Sigmoid colon (tissue), 7 donors: ENCODE results near the gene PRDM11. TPM values are rescaled to one million over a fixed set of nuclear protein-coding genes. Genes with fewer than 3 reads are reported as not detected.

Experiments
- DNase-seq: peaks from one replicate; pipeline ENCODE4 v3.0.0-alpha.2; 2019
- H3K27ac ChIP-seq, 4 donors: fragments of 200-600 bp; sonication (generic); one replicate each; pipeline ENCODE4 v1.5.1; 2016 to 2019; ENCODE audit warnings: mild to moderate bottlenecking in 1 of 4
- H3K27me3 ChIP-seq, 3 donors: fragments of 200-600 bp; sonication (generic); one replicate each; pipeline ENCODE4 v1.5.1; 2019; ENCODE audit warnings: mild to moderate bottlenecking in 1 of 3
- H3K36me3 ChIP-seq, 4 donors: fragments of 200-600 bp; sonication (generic); one replicate each; pipeline ENCODE4 v1.5.1; 2016 to 2019
- H3K4me1 ChIP-seq, 4 donors: fragments of 200-600 bp; sonication (generic); one replicate each; pipeline ENCODE4 v1.5.1; 2017 to 2019
- H3K4me3 ChIP-seq, 4 donors: fragments of 200-600 bp; sonication (generic); one replicate each; pipeline ENCODE4 v1.5.1; 2017 to 2019; ENCODE audit warnings: mild to moderate bottlenecking in 2 of 4, moderate library complexity in 1 of 4
- H3K9me3 ChIP-seq, 4 donors: fragments of 200-600 bp in 3 of 4; sonication (generic) in 3 of 4; one replicate each; pipeline versions ENCODE4 v1.5.1 to v1.6.1; 2013 to 2019
- CTCF ChIP-seq, 4 experiments: fragments of 450-650 bp in 3 of 4; fragments of 200-600 bp in 1 of 4; IDR thresholded peaks; one replicate each; pipeline ENCODE4 v1.5.1; 2016 to 2019; ENCODE audit warnings: antibody characterized with exemption in 4 of 4, mild to moderate bottlenecking in 3 of 4, moderate library complexity in 2 of 4
- EP300 ChIP-seq, 4 donors: sonication (generic); formaldehyde crosslinking; IDR thresholded peaks; one replicate each; pipeline ENCODE4 v1.6.1; 2017; ENCODE audit warnings: antibody characterized with exemption in 4 of 4
- POLR2A ChIP-seq, 2 donors: fragments of 450-650 bp; IDR thresholded peaks; one replicate each; pipeline ENCODE4 v1.6.1; 2016; ENCODE audit warnings: antibody characterized with exemption in 2 of 2, mild to moderate bottlenecking in 2 of 2, moderate library complexity in 2 of 2
- POLR2AphosphoS5 ChIP-seq, 4 donors: sonication (generic); formaldehyde crosslinking; IDR thresholded peaks; one replicate each; pipeline ENCODE4 v1.6.1; 2017; ENCODE audit warnings: antibody characterized with exemption in 4 of 4
- WGBS, 2 donors: extraction: QIAGEN DNeasy Blood & Tissue Kit; methylation state at CpG; one replicate each; pipeline ENCODE4 v1.1.7; 2013; 5-methylcytosine and 5-hydroxymethylcytosine counted together
- intact Hi-C: fragments of 100-400 bp; cut with DNase I; formaldehyde crosslinking; loops from one replicate; pipeline ENCODE4 v1.15.1; 2023
- polyA plus RNA-seq, 3 donors: library from polyadenylated mRNA; stranded (reverse); fragments of 200-250 nt; gene quantifications; one replicate each; pipeline ENCODE4 v1.2.3, GENCODE V29; 2013
- total RNA-seq, 4 donors: library from RNA; depleted of rRNA; stranded (reverse); fragments of >200 nt; gene quantifications; one replicate each; pipeline ENCODE4 v1.1.0, GENCODE V29; 2016
- donor health status: healthy with polysubstance abuse.
- donor health status: Bipolar disorder and iron deficiency.
- donor health status: healthy.

The PRDM11 gene
- total and polyA plus RNA-seq, 7 donors: 0.92 to 23.2 (median 12.7) TPM

DNA sequence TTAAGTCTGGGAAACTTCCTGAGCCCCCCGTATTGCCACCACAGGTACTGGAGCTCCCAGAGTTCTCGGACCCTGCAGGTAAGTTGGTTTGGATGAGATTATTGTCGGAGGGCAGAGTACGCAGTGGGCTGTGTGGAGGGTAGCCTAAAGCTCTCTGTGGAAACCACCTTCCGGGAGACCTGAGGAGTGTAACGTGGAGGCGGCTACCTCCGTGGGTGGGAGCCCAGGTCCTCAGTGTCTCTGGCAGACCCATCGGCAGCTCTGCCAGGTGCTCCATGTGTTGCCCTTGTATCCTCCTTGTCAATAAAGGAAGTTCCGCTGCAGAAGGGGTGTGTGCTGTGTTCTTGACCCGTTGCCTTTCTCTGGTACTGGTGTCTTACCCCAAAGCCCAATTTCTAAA is 78.3 kb downstream of the PRDM11 start:
- H3K4me3 ChIP-seq: no peak overlapping the region
- peak; percentile 61 for DNase-seq
- WGBS, 2 donors: 86 to 95% methylated on average over 11 of the region's 11 CpGs
- intact Hi-C loops: no loop called here
- peaks cover 6 to 55% (median 17%) of the 10 kb centered on the region in 4 donors for H3K36me3 ChIP-seq
- H3K27ac ChIP-seq: no peak overlapping the region
- no peaks in the 10 kb centered on the region for H3K4me1 ChIP-seq
- no peaks in the 10 kb centered on the region for H3K27me3 ChIP-seq
- H3K9me3 ChIP-seq: no peaks in the 10 kb centered on the region
- no peak for TF ChIP-seq EP300 (IDR thresholded peaks at IDR 0.05)
- no peak for TF ChIP-seq POLR2AphosphoS5 (IDR thresholded peaks at IDR 0.05)
- TF ChIP-seq CTCF (IDR thresholded peaks at IDR 0.05): no peak
- TF ChIP-seq POLR2A (IDR thresholded peaks at IDR 0.05): no peak

DNA sequence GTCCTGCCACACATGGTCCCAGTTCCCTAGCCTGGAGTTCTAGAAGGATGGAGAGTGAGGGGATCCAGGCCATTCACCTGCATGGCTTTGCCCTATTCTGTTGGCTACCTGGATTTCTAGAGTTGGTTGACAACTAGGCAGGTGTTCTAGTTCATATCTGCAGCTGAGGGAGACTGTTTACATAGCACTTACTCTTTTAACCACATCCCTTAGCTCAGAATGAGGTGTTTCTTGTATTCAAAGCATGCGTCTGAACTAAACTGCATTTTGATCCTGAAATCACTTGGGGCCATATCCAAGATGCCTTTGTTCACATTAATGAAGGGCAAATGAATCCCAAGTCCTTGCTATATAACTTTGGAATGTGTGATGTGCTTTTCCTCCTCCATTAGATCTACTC is 78.8 kb downstream of the PRDM11 start:
- Histone ChIP-seq H3K27ac (no peak overlapping the region), H3K27me3 (no peaks in the 10 kb centered on the region), H3K36me3 (peaks cover 6 to 50% (median 17%) of the 10 kb centered on the region in 4 donors), H3K4me3 (no peak overlapping the region), H3K9me3 (no peaks in the 10 kb centered on the region), H3K4me1 (no peaks in the 10 kb centered on the region)
- no peak for TF ChIP-seq POLR2AphosphoS5 (IDR thresholded peaks at IDR 0.05)
- WGBS, 2 donors: 24 to 72% methylated on average over 1 of the region's 1 CpG
- intact Hi-C loops: no loop called here
- peak; percentile 4 for DNase-seq

GRCh38 chr11:45225961-45226871 is 79.8 kb downstream of the PRDM11 start:
- WGBS, 2 donors: 97% methylated on average over 39 of the region's 39 CpGs
- DNase-seq: peak; percentile 64
- peaks cover 6 to 40% (median 17%) of the 10 kb centered on the region in 4 donors for H3K36me3 ChIP-seq
- H3K27ac ChIP-seq: no peak overlapping the region
- intact Hi-C loops: no loop called here
- H3K4me1 ChIP-seq: no peaks in the 10 kb centered on the region
- H3K4me3 ChIP-seq: no peak overlapping the region
- H3K27me3 ChIP-seq: no peaks in the 10 kb centered on the region
- no peaks in the 10 kb centered on the region for H3K9me3 ChIP-seq
- TF ChIP-seq POLR2A (IDR thresholded peaks at IDR 0.05): no peak

- intact Hi-C loops: no loop called here
- TF ChIP-seq CTCF (IDR thresholded peaks at IDR 0.05): no peak
- TF ChIP-seq POLR2AphosphoS5 (IDR thresholded peaks at IDR 0.05): no peak
- no peak for TF ChIP-seq POLR2A (IDR thresholded peaks at IDR 0.05)
- no peak for TF ChIP-seq EP300 (IDR thresholded peaks at IDR 0.05)
These were observed 80.5 kb downstream of the PRDM11 start for GRCh38 chr11:45226901-45227300.

GRCh38 chr11:45227836-45228235 is 81.4 kb downstream of the PRDM11 start:
- no peaks in the 10 kb centered on the region for H3K9me3 ChIP-seq
- no peak overlapping the region for H3K27ac ChIP-seq
- WGBS, 2 donors: 96 to 97% methylated on average over 19 of the region's 19 CpGs
- peaks cover 6 to 35% (median 17%) of the 10 kb centered on the region in 4 donors for H3K36me3 ChIP-seq
- H3K27me3 ChIP-seq: no peaks in the 10 kb centered on the region
- TF ChIP-seq POLR2AphosphoS5 (IDR thresholded peaks at IDR 0.05) (no peak), EP300 (IDR thresholded peaks at IDR 0.05) (no peak), POLR2A (IDR thresholded peaks at IDR 0.05) (no peak), CTCF (IDR thresholded peaks at IDR 0.05) (no peak)
- intact Hi-C loops: no loop called here
- no peak overlapping the region for H3K4me3 ChIP-seq
- peak; percentile 41 for DNase-seq
- no peaks in the 10 kb centered on the region for H3K4me1 ChIP-seq

More at GRCh38 chr11:45226901-45227300, 80.5 kb downstream of the PRDM11 start:
- Histone ChIP-seq H3K9me3 (no peaks in the 10 kb centered on the region), H3K36me3 (peaks cover 6 to 35% (median 17%) of the 10 kb centered on the region in 4 donors), H3K4me1 (no peaks in the 10 kb centered on the region), H3K27me3 (no peaks in the 10 kb centered on the region), H3K4me3 (no peak overlapping the region), H3K27ac (no peak overlapping the region)
- no peak for DNase-seq
- 98 to 99% methylated on average over 21 of the region's 21 CpGs for WGBS, 2 donors
